ENCODE measurements around the gene PRDM5. TPM values are rescaled to one million over a fixed set of nuclear protein-coding genes. Genes with fewer than 3 reads are reported as not detected.

Gene PRDM5
- total RNA-seq, 1 donor from 2014 or later, result 12.2 TPM

GRCh38 chr4:120785202-120785601 lies 137.3 kb downstream of the PRDM5 start:
- Histone ChIP-seq H3K27me3 (ENCODE audit: low read depth) (no peaks in the 10 kb centered on the region), H3K4me1 (no peaks in the 10 kb centered on the region), H3K4me3 (no peak overlapping the region), H3K36me3 (peaks cover 6% of the 10 kb centered on the region), H3K27ac (replicated peaks) (no peak overlapping the region), H3K9me3 (replicated peaks) (no peaks in the 10 kb centered on the region)
- no peak for DNase-seq
- intact Hi-C loops (cut with micrococcal nuclease), result no loop called here
- TF ChIP-seq CTCF (IDR thresholded peaks at IDR 0.05; ENCODE audit: borderline replicate concordance), result no peak

GRCh38 chr4:120777459-120777858 lies 145.1 kb downstream of the PRDM5 start:
- intact Hi-C loops (cut with micrococcal nuclease), result no loop called here
- H3K9me3 ChIP-seq (replicated peaks), result no peaks in the 10 kb centered on the region

GRCh38 chr4:120775431-120775830 lies 147.1 kb downstream of the PRDM5 start:
- Histone ChIP-seq H3K36me3 (no peaks in the 10 kb centered on the region), H3K4me1 (peaks cover 5% of the 10 kb centered on the region), H3K9me3 (replicated peaks) (no peaks in the 10 kb centered on the region), H3K27ac (replicated peaks) (no peak overlapping the region), H3K27me3 (ENCODE audit: low read depth) (no peaks in the 10 kb centered on the region), H3K4me3 (no peak overlapping the region)
- no peak for TF ChIP-seq CTCF (IDR thresholded peaks at IDR 0.05; ENCODE audit: borderline replicate concordance)
- DNase-seq, result no peak
- intact Hi-C loops (cut with micrococcal nuclease), result no loop called here

More at GRCh38 chr4:120777459-120777858, 145.1 kb downstream of the PRDM5 start:
- no peak for TF ChIP-seq CTCF (IDR thresholded peaks at IDR 0.05; ENCODE audit: borderline replicate concordance)
- Histone ChIP-seq H3K4me3 (no peak overlapping the region), H3K36me3 (no peaks in the 10 kb centered on the region), H3K27me3 (ENCODE audit: low read depth) (no peaks in the 10 kb centered on the region), H3K27ac (replicated peaks) (no peak overlapping the region), H3K4me1 (peaks cover 5% of the 10 kb centered on the region)
- DNase-seq, result no peak

- no peak for TF ChIP-seq CTCF (IDR thresholded peaks at IDR 0.05; ENCODE audit: borderline replicate concordance)
- Histone ChIP-seq H3K27ac (replicated peaks) (no peak overlapping the region), H3K27me3 (ENCODE audit: low read depth) (no peaks in the 10 kb centered on the region), H3K4me1 (peaks cover 5% of the 10 kb centered on the region), H3K36me3 (no peaks in the 10 kb centered on the region), H3K9me3 (replicated peaks) (no peaks in the 10 kb centered on the region), H3K4me3 (no peak overlapping the region)
- intact Hi-C loops (cut with micrococcal nuclease), result no loop called here
- DNase-seq, result no peak
Measured at GRCh38 chr4:120773641-120774040, 148.9 kb downstream of the PRDM5 start.

- Histone ChIP-seq H3K27me3 (ENCODE audit: low read depth) (no peaks in the 10 kb centered on the region), H3K36me3 (no peaks in the 10 kb centered on the region), H3K9me3 (replicated peaks) (no peaks in the 10 kb centered on the region), H3K4me1 (no peaks in the 10 kb centered on the region), H3K27ac (replicated peaks) (no peak overlapping the region), H3K4me3 (no peak overlapping the region)
- DNase-seq, result no peak
- intact Hi-C loops (cut with micrococcal nuclease), result no loop called here
- TF ChIP-seq CTCF (IDR thresholded peaks at IDR 0.05; ENCODE audit: borderline replicate concordance), result no peak
Measured at GRCh38 chr4:120771907-120772306, 150.6 kb downstream of the PRDM5 start.

GRCh38 chr4:120770897-120771296 lies 151.6 kb downstream of the PRDM5 start:
- Histone ChIP-seq H3K27me3 (ENCODE audit: low read depth) (no peaks in the 10 kb centered on the region), H3K27ac (replicated peaks) (no peak overlapping the region), H3K4me1 (peaks cover 4% of the 10 kb centered on the region), H3K36me3 (no peaks in the 10 kb centered on the region), H3K9me3 (replicated peaks) (no peaks in the 10 kb centered on the region), H3K4me3 (no peak overlapping the region)
- intact Hi-C loops (cut with micrococcal nuclease), result no loop called here
- no peak for DNase-seq
- no peak for TF ChIP-seq CTCF (IDR thresholded peaks at IDR 0.05; ENCODE audit: borderline replicate concordance)

Measured in left ventricle myocardium inferior (tissue), 1 donor.